HG02642 (cell line): ENCODE results near the gene ATP9B.
A peak's percentile ranks its signal among the peaks of the same experiment; 100 is the strongest.
"Not testable (repeated sequence)": the region's sequence is repeated elsewhere in the genome, so short reads cannot be mapped to it uniquely, and the experiment has no call there.

Source experiments
- ATAC-seq: cut with Tn5 transposase; IDR thresholded peaks from one replicate; pipeline ENCODE4 v1.9.1; 2021; ENCODE audit warnings: mild to moderate bottlenecking; ENCODE audit not compliant: unreplicated experiment, poor library complexity

Gene ATP9B

GRCh38 chr18:79121746-79122474, 52.7 kb downstream of the ATP9B start:
- ATAC-seq, result no peak

- no peak for ATAC-seq
Observed at GRCh38 chr18:79123948-79124347, 54.8 kb downstream of the ATP9B start.

DNA sequence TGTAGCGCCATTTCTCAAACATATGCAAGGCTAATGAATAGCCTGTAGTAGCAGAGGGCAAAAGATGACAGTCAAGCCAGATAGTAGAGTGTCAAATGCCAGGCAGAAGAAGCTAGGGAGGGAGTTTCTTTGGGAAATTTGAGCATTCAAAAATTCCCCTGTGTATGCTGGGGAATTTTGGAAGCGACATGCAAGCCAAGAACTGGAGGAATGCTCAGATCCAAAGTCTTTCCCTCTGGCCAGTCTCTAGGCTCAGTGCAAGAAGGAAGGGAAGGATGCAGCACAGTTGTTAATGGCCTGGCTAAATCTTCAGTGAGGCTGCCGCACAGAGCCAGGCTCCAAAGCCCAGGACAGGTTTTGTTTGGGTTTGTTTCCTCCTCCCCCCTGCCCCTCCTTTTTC, 59.9 kb downstream of the ATP9B start:
- no peak for ATAC-seq

DNA sequence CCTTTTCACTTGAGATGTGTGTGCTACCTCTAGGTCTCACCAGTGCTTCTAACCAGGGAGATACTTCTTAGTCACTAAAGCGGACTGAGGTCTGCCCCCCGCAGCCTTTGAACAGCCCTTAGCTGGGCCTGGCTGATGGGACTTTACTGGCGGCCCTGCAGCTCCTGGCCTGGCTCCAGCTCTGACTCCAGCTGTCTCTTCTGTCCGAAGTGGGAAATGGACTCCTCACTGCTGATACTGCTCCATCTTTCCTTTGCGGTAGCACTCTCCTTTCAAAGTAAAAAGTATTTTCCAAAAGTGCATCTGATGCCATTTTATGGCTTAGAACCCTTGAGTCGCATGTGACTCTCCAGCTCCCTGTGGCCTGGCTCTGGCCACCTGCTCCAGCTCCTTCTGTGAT, 64.5 kb downstream of the ATP9B start:
- no peak for ATAC-seq

- no peak for ATAC-seq
Observed at GRCh38 chr18:79135924-79136323, 66.7 kb downstream of the ATP9B start.

GRCh38 chr18:79136742-79137141, 67.5 kb downstream of the ATP9B start:
- ATAC-seq, result no peak

GRCh38 chr18:79139206-79139605, 70.0 kb downstream of the ATP9B start:
- no peak for ATAC-seq

DNA sequence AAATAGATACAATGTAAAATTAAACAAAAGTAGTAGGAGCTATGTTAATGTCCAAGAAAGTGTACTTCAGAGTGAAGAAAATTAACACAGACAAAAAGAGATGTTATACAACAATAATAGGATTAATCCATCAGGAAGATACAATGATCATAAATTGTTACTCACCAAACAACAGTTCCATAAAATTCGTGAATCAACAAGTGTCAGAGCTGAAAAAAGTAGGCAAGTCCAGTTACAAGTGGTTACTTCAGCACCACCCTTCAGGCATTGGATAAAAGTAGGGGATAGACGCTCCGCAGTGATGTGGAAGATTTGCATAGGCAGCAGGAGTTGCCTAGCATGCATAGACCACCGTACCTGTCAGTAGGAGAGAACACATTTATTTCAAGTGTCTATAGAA, 77.8 kb downstream of the ATP9B start:
- ATAC-seq, result no peak

GRCh38 chr18:79151191-79151590, 82.0 kb downstream of the ATP9B start:
- no peak for ATAC-seq

- no peak for ATAC-seq
Observed at GRCh38 chr18:79156327-79156726, 87.1 kb downstream of the ATP9B start.

- no peak for ATAC-seq
Observed at GRCh38 chr18:79164706-79165105, 95.5 kb downstream of the ATP9B start.

DNA sequence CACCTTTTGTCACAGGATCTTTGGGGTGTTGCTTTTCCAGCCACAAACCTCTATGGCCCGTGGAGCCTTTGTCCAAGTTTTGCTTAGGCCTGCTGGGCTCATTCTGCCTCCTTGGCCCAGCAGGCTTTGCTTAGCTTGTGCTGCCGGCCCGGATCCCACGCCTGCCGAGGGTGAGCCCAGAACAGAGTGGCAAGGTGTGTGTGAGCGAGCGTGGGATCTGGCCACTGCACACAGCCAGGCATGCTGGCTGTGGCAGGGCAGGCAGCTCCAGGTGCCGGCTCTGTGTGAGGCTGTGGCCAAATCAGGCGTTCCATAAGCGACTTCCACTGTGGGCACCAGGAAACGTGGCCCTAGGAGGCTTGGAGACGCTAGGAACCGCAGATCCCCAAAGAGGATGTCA, 97.5 kb downstream of the ATP9B start:
- no peak for ATAC-seq

GRCh38 chr18:79167526-79168190, 98.5 kb downstream of the ATP9B start:
- no peak for ATAC-seq

DNA sequence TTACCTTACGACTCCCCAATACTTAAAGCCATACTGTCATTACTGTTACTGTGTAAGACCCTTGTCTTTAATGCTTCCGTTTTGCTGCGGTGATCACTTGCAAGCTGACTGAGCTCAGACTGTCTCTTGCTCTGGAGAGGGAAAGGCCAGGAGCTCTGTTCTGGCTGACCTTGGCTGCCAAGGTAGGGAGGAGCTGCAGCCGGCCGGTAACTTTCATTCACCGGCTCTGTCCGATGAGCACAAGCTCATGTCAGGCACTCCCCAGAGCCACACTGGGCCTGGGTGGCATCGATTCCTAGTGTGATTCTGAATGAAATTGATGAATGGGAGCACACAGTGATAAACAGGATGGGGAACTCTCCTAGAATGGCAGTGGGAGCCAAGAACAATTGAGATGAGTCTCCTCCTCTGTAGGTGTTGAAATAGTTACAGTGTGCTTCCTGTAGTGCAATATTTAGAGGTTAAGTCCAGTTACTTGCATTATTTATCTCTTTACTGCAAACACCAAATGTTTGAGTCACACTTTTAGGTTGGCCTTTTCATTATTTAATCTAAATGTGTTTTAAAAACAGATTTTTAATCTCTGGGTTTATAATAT, 100.9 kb downstream of the ATP9B start:
- ATAC-seq, result no peak

DNA sequence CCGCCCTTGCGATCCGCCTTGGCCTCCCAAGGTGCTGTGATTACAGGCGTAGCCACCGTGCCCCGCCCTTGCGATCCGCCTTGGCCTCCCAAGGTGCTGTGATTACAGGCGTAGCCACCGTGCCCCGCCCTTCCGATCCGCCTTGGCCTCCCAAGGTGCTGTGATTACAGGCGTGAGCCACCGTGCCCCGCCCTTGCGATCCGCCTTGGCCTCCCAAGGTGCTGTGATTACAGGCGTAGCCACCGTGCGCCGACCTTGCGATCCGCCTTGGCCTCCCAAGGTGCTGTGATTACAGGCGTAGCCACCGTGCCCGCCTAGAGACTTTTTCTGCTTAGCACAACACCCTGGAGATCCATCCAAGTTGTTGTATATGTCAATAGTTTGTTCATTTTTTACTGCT, 103.1 kb downstream of the ATP9B start:
- not testable (repeated sequence) for ATAC-seq

- no peak for ATAC-seq
Observed at GRCh38 chr18:79173742-79174141, 104.5 kb downstream of the ATP9B start.

GRCh38 chr18:79178113-79178531, 108.9 kb downstream of the ATP9B start:
- no peak for ATAC-seq

GRCh38 chr18:79182047-79182713, 113.0 kb downstream of the ATP9B start:
- ATAC-seq, result peak; percentile 71

DNA sequence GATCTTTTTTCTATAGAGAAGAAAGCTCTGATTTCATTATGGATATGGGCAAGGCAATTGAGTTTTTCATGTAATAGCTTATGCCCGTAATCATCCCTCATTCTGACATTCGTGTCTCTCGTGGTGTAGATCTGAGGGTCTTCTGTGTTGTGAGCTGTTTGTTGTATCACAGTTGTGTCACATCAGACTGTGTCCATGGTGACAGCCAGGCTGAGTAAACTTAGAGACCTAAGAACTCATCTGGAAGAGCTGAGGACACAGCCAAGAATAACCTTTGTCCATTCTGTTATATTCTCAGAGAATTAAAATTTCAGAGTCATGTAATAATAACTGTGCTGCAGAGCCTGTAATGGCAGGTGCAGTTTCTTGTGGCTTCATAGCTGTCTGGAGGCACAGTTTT, 116.5 kb downstream of the ATP9B start:
- ATAC-seq, result no peak

DNA sequence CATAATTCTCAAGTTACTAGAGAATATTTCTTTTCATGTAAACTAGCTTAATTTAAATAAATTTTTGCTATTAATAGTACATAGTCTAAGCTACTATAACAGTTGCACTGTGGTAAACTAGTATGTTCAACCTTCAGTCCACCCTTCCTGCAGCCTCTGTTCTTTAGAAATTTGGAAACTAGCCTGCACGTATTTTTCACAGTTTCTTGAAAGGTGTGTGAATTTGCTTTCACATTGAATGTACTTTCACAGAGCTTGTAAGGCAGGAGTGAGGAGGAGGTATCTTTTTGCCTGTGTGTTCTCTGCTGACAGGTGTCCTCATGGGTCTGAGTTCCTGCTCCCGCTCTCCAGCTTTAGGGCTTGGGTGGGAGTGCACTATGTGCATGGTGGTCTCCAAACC, 117.5 kb downstream of the ATP9B start:
- peak; percentile 58 for ATAC-seq
